GM12892 (cell line): ENCODE results near the gene ATG4D.

Source experiments
- POLR2A ChIP-seq: IDR thresholded peaks from 2 replicates; pipeline ENCODE4 v1.6.1; 2011; ENCODE audit warnings: low read depth, low read length, control low read depth
- POLR2AphosphoS5 ChIP-seq: IDR thresholded peaks from 2 replicates; pipeline ENCODE4 v1.6.1; 2011; ENCODE audit warnings: low read depth, low read length, control low read depth
- TAF1 ChIP-seq: IDR thresholded peaks from 2 replicates; pipeline ENCODE4 v1.6.1; 2011; ENCODE audit warnings: low read depth, mild to moderate bottlenecking, control low read depth, low read length, borderline replicate concordance

DNA sequence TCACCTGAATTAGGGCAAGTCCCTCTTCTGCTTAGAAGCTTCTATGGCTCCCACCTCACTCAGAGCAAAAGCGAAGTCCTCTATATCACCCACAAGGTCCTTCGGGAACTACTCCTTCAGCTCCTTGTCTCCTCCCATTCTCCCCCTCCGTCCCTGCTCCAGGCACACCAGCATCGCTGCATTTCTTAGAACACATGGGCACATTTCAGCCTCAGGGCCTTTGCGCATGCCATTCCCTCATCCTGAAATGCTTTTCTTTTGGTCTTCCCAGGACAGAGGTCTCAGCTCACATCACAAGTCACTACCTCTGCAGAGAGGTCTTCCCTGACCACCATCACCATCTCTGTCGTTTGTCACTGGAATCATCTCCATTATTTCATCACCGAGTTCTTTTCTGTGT lies 30.5 kb upstream of the ATG4D start:
- TF ChIP-seq POLR2A, result no peak
- TF ChIP-seq POLR2AphosphoS5, result no peak
- no peak for TF ChIP-seq TAF1
